K562 (cell line): ENCODE data around the gene BIRC5. TPM values are rescaled to one million over a fixed set of nuclear protein-coding genes. Genes with fewer than 3 reads are reported as not detected.

Experiments
- ATAC-seq: fragments of 200-7000 bp; cut with Tn5 transposase; 3 replicates; pipeline ENCODE4 v1.9.1; 2020; ENCODE audit warnings: moderate library complexity
- BruUV-seq: library from RNA; stranded (reverse); fragments of 400-500 nt; replicated peaks from 2 replicates; lab custom pipeline; 2021; lab: Mats Ljungman, UMichigan
- CTCF ChIA-PET: fragments of 300-600 bp; formaldehyde crosslinking; extraction: SDS; loops from one replicate; lab custom pipeline; 2021; ENCODE audit warnings: low intra/inter-chr PET ratio; lab: Yijun Ruan, JAX
- POLR2A ChIA-PET: fragments of 300-600, 350-650 bp; sonication (Branson Sonifier 250); formaldehyde crosslinking; extraction: SDS; loops from one replicate; lab custom pipeline; 2021; ENCODE audit warnings: antibody characterized with exemption, inconsistent platforms; lab: Yijun Ruan, JAX
- DNase-seq, 4 experiments: peaks; one replicate each; pipeline versions ENCODE4 v3.0.0 to v3.0.0-alpha.2; 2011 to 2018; ENCODE audit warnings: low spot score in 3 of 4, mixed read lengths in 3 of 4; ENCODE audit errors: extremely low read depth in 1 of 4
- FAIRE-seq: peaks from 2 replicates; lab custom pipeline; 2011; peaks lifted over from hg19 to GRCh38; lab: Jason Lieb, UNC
- H2AFZ ChIP-seq: 2 replicates; pipeline ENCODE4 v1.6.0; 2011; ENCODE audit warnings: low read depth, low read length, control low read depth, inconsistent platforms
- H3K27ac ChIP-seq: fragments of 200-600 bp; 3 replicates; pipeline ENCODE4 v1.8.0; 2011; ENCODE audit warnings: low read depth, mild to moderate bottlenecking, control low read depth, inconsistent platforms, low read length, moderate library complexity, mixed read lengths; ENCODE audit errors: extremely low read depth
- H3K27me3 ChIP-seq, 2 experiments: fragments of 300-600 bp in 1 of 2; 2 replicates in 1 of 2; 3 replicates in 1 of 2; pipeline versions ENCODE4 v1.6.0 to v1.8.0; 2011; ENCODE audit warnings: inconsistent platforms in 2 of 2, low read length in 2 of 2, mild to moderate bottlenecking in 1 of 2, mixed read lengths in 1 of 2, moderate library complexity in 1 of 2; ENCODE audit not compliant: control insufficient read depth in 2 of 2, insufficient read depth in 2 of 2
- H3K36me3 ChIP-seq: fragments of 300-600 bp; 3 replicates; pipeline ENCODE4 v1.8.0; 2011; ENCODE audit warnings: mild to moderate bottlenecking, low read length, inconsistent platforms; ENCODE audit not compliant: control insufficient read depth, insufficient read depth
- H3K4me1 ChIP-seq, 2 experiments: fragments of 200-600 bp in 1 of 2; replicated peaks in 1 of 2; 2 replicates in 1 of 2; 3 replicates in 1 of 2; pipeline versions ENCODE4 v1.5.1 to v1.8.0; 2011; ENCODE audit warnings: inconsistent platforms in 2 of 2, low read length in 2 of 2, mild to moderate bottlenecking in 1 of 2, mixed read lengths in 1 of 2, moderate library complexity in 1 of 2; ENCODE audit not compliant: control insufficient read depth in 2 of 2, insufficient read depth in 2 of 2
- H3K4me2 ChIP-seq: 2 replicates; pipeline ENCODE4 v1.6.1; 2011; ENCODE audit warnings: low read length, control low read depth, inconsistent platforms, mixed read lengths; ENCODE audit not compliant: insufficient read depth
- H3K4me3 ChIP-seq: fragments of 200-600 bp; sonication (generic), shearing (Covaris generic); 2 replicates; pipeline ENCODE4 v1.5.1; 2016; ENCODE audit warnings: control low read depth, inconsistent platforms
- H3K79me2 ChIP-seq: fragments of 200-600 bp; 3 replicates; pipeline ENCODE4 v1.8.0; 2011; ENCODE audit warnings: low read length, inconsistent platforms; ENCODE audit not compliant: control insufficient read depth, insufficient read depth
- H3K9ac ChIP-seq, 2 experiments: 2 replicates each; pipeline versions ENCODE4 v1.6.0 to v1.6.1; 2011; ENCODE audit warnings: low read depth in 2 of 2, low read length in 2 of 2, control low read depth in 1 of 2, inconsistent platforms in 1 of 2, mild to moderate bottlenecking in 1 of 2, mixed read lengths in 1 of 2; ENCODE audit not compliant: insufficient read depth in 1 of 2
- H3K9me1 ChIP-seq: one replicate; pipeline ENCODE4 v1.6.0; 2011; ENCODE audit warnings: inconsistent platforms, mild to moderate bottlenecking, low read length, moderate library complexity; ENCODE audit not compliant: control insufficient read depth, insufficient read depth
- H3K9me3 ChIP-seq: replicated peaks from 2 replicates; pipeline ENCODE4 v1.5.1; 2011; ENCODE audit warnings: low read depth, low read length, inconsistent platforms; ENCODE audit not compliant: control insufficient read depth, insufficient read depth
- H4K20me1 ChIP-seq: replicated peaks from 2 replicates; pipeline ENCODE4 v1.6.1; 2011; ENCODE audit warnings: low read length, inconsistent platforms, mixed read lengths; ENCODE audit not compliant: control insufficient read depth, insufficient read depth
- ARID1B ChIP-seq: fragments of 450-650 bp; IDR thresholded peaks from 2 replicates; pipeline ENCODE4 v1.6.1; 2016; ENCODE audit warnings: antibody characterized with exemption, mild to moderate bottlenecking, inconsistent platforms
- CBFA2T3 ChIP-seq: fragments of 450-650 bp; IDR thresholded peaks from 2 replicates; pipeline ENCODE4 v1.6.1; 2017
- HDGF ChIP-seq: fragments of 450-650 bp; IDR thresholded peaks from 2 replicates; pipeline ENCODE4 v1.6.1; 2016
- HIVEP1 ChIP-seq: fragments of 250-450 bp; sonication (Bioruptor Pico); IDR thresholded peaks from 2 replicates; pipeline ENCODE4 v1.4.0; 2020; ENCODE audit warnings: mild to moderate bottlenecking
- HNRNPLL ChIP-seq: fragments of 200-400 bp; formaldehyde crosslinking; IDR thresholded peaks from 2 replicates; pipeline ENCODE4 v1.6.1; 2017; ENCODE audit warnings: low read length, low read depth, mild to moderate bottlenecking; ENCODE audit not compliant: poor library complexity, severe bottlenecking
- SMAD4 ChIP-seq: fragments of 250-450 bp; sonication (Bioruptor Pico); conservative IDR thresholded peaks from 2 replicates; pipeline ENCODE4 v1.8.0; 2021; ENCODE audit warnings: inconsistent platforms, mild to moderate bottlenecking, moderate library complexity
- ZBTB7A ChIP-seq: IDR thresholded peaks from 2 replicates; pipeline ENCODE4 v1.6.1; 2011; ENCODE audit warnings: low read depth, mild to moderate bottlenecking, low read length, moderate library complexity, borderline replicate concordance; ENCODE audit not compliant: control insufficient read depth
- ZBTB9 ChIP-seq: fragments of 450-650 bp; formaldehyde crosslinking; IDR thresholded peaks from 2 replicates; pipeline ENCODE4 v1.4.0; 2020; ENCODE audit warnings: mild to moderate bottlenecking, moderate library complexity
- ZNF212 ChIP-seq: fragments of 450-650 bp; formaldehyde crosslinking; IDR thresholded peaks from 2 replicates; pipeline ENCODE4 v1.4.0; 2020; ENCODE audit warnings: mild to moderate bottlenecking
- ZNF407 ChIP-seq: fragments of 450-650 bp; IDR thresholded peaks from 2 replicates; pipeline ENCODE4 v1.6.1; 2016; ENCODE audit warnings: low read depth
- ZNF766 ChIP-seq: fragments of 200-800 bp; sonication (Bioruptor generic); conservative IDR thresholded peaks from 2 replicates; pipeline ENCODE4 v1.6.1; 2016; ENCODE audit warnings: missing genetic modification characterization, missing compliant biosample characterization
- WGBS: fragments of 100-300 bp; shearing (Covaris generic); methylation state at CpG from one replicate; pipeline ENCODE4 v1.1.6; 2016; ENCODE audit warnings: low coverage, mixed read lengths; ENCODE audit not compliant: insufficient coverage; ENCODE audit errors: missing lambda C conversion rate; 5-methylcytosine and 5-hydroxymethylcytosine counted together
- in situ Hi-C: fragments of 300-500 bp; cut with MboI; formaldehyde crosslinking; loops from 4 replicates; pipeline ENCODE4 v1.15.0; 2018; ENCODE audit warnings: inconsistent platforms, mixed read lengths
- intact Hi-C: fragments of 100-400 bp; cut with micrococcal nuclease; formaldehyde crosslinking; loops from 2 replicates; pipeline ENCODE4 v1.14.2; 2022
- polyA plus RNA-seq, 8 experiments: library from polyadenylated mRNA; depleted of rRNA in 4 of 8; stranded (reverse) in 5 of 8; unstranded in 3 of 8; fragments of >200 nt; fragmentation: Nextera tagmentation in 2 of 8; fragmentation: Illumina TruSeq in 1 of 8; extraction: Ambion mirVana in 2 of 8; extraction: Trizol in 1 of 8; gene quantifications; 2 replicates each; pipeline versions ENCODE4 v1.2.1 to v1.2.3, GENCODE V29; 2011 to 2014; ENCODE audit warnings: inconsistent platforms in 1 of 8, missing spikeins in 1 of 8
- total RNA-seq, 7 experiments: library from RNA; depleted of rRNA in 6 of 7; stranded (reverse); fragments of >200 nt in 6 of 7; fragmentation: Illumina TruSeq in 2 of 7; extraction: Trizol in 2 of 7; gene quantifications; 2 replicates each; pipeline versions ENCODE4 v1.2.1 to v1.2.3, GENCODE V29; 2011 to 2021; ENCODE audit warnings: low replicate concordance in 1 of 7

The BIRC5 gene
- total and polyA plus RNA-seq, 9 of the 15 experiments (the other 6 are each of a cell fraction or from before 2014, with no cell fraction given): 64.4 to 140 (median 101) TPM

- peak overlapping the region; percentile 78 for H3K27ac ChIP-seq
- H3K9ac ChIP-seq: peak overlapping the region; percentile 74 to 89; a peak in 3 of 4 replicates
- H3K4me3 ChIP-seq: peak overlapping the region; percentile 35; the same call in 1 of the 2 replicates
- ChIA-PET POLR2A (interaction anchor here (0.6 to 1.9 kb wide), 6 partner anchors 10 to 143 kb away, joined by 3 to 7 read pairs (median 4); no protein-coding TSS in a partner anchor), CTCF (no interaction called here)
- no TSS peak for BruUV-seq
- intact Hi-C loops (no loop called here), in situ Hi-C loops (no loop called here)
- no peaks in the 10 kb centered on the region for H3K27me3 ChIP-seq
- H4K20me1 ChIP-seq: no peaks in the 10 kb centered on the region
- peaks cover 68 to 87% of the 10 kb centered on the region in 2 experiments for H3K4me1 ChIP-seq
- no peaks in the 10 kb centered on the region for H3K9me3 ChIP-seq
- no peaks in the 10 kb centered on the region for H3K9me1 ChIP-seq
- FAIRE-seq (peak; percentile 19), DNase-seq (peak in 2 of 4 experiments; percentile 42 to 72), ATAC-seq (0 out of 3 replicates have a peak, but pooled peaks have one; percentile 3)
- H3K4me2 ChIP-seq: peak overlapping the region; percentile 82
- H3K36me3 ChIP-seq: no peaks in the 10 kb centered on the region
- 25% methylated on average over 14 of the region's 18 CpGs for WGBS
- peaks cover 25% of the 10 kb centered on the region for H3K79me2 ChIP-seq
- peak overlapping the region; percentile 26; the same call in 1 of the 2 replicates for H2AFZ ChIP-seq
- TF ChIP-seq SMAD4 (CRISPR knock-in tag) (peak; percentile 76), CBFA2T3 (peak; percentile 67), ARID1B (peak; percentile 55), ZNF212 (CRISPR knock-in tag) (0 out of 2 replicates have a peak, but pooled peaks have one; percentile 35), HDGF (peak; percentile 89; the same call in 1 of the 2 replicates), ZBTB9 (CRISPR knock-in tag) (peak; percentile 21; the same call in 1 of the 2 replicates), ZNF407 (peak; percentile 70), HNRNPLL (no peak), ZNF766 (CRISPR knock-in tag) (0 out of 2 replicates have a peak, but pooled peaks have one; percentile 1), HIVEP1 (CRISPR knock-in tag) (0 out of 2 replicates have a peak, but pooled peaks have one; percentile 47), ZBTB7A (peak; percentile 30; the same call in 1 of the 2 replicates)
Measured at GRCh38 chr17:78256707-78257591, 42.9 kb downstream of the BIRC5 start.
